OCI-LY7 (cell line): Measurements from ENCODE around the gene SLC4A5. TPM values are rescaled to one million over a fixed set of nuclear protein-coding genes. Genes with fewer than 3 reads are reported as not detected.

Source experiments
- BruUV-seq: library from RNA; stranded (reverse); fragments of 400-500 nt; replicated peaks from 2 replicates; lab custom pipeline; 2021; lab: Mats Ljungman, UMichigan
- CTCF ChIA-PET: fragments of 300-600 bp; sonication (Branson Sonifier 250); formaldehyde crosslinking; loops from one replicate; lab custom pipeline; 2022; ENCODE audit warnings: antibody characterized with exemption; ENCODE audit not compliant: unreplicated experiment; lab: Charles Lee
- POLR2A ChIA-PET: fragments of 300-600 bp; sonication (Branson Sonifier 250); formaldehyde crosslinking; loops from one replicate; lab custom pipeline; 2022; ENCODE audit warnings: antibody characterized with exemption; lab: Charles Lee
- DNase-seq: peaks from one replicate; pipeline ENCODE4 v3.0.0-alpha.2; 2015; ENCODE audit warnings: low spot score
- H2AFZ ChIP-seq: fragments of 200-600 bp; sonication (generic), shearing (Covaris generic); 2 replicates; pipeline ENCODE4 v1.6.1; 2014; ENCODE audit warnings: mild to moderate bottlenecking, antibody characterized with exemption, low read length, moderate library complexity
- H3K27ac ChIP-seq: fragments of 200-600 bp; sonication (generic); 2 replicates; pipeline ENCODE4 v1.5.1; 2014; ENCODE audit warnings: mixed run types, low read depth, mild to moderate bottlenecking, moderate library complexity, low read length, inconsistent platforms; ENCODE audit not compliant: poor library complexity, severe bottlenecking
- H3K36me3 ChIP-seq: fragments of 200-600 bp; sonication (generic); 2 replicates; pipeline ENCODE4 v1.6.1; 2014; ENCODE audit warnings: mild to moderate bottlenecking, antibody characterized with exemption, low read length, moderate library complexity, mixed read lengths; ENCODE audit not compliant: insufficient read depth
- H3K4me1 ChIP-seq: fragments of 200-600 bp; sonication (generic); 2 replicates; pipeline ENCODE4 v1.5.1; 2014; ENCODE audit warnings: mild to moderate bottlenecking, low read length; ENCODE audit not compliant: insufficient read depth, poor library complexity, severe bottlenecking
- H3K4me2 ChIP-seq: fragments of 200-600 bp; sonication (generic); 2 replicates; pipeline ENCODE4 v1.6.1; 2014; ENCODE audit warnings: mild to moderate bottlenecking, low read length
- H3K4me3 ChIP-seq: fragments of 200-600 bp; sonication (generic); 2 replicates; pipeline ENCODE4 v1.5.1; 2014; ENCODE audit warnings: mild to moderate bottlenecking, low read depth, low read length; ENCODE audit not compliant: poor library complexity, severe bottlenecking
- H3K79me2 ChIP-seq: fragments of 200-600 bp; sonication (generic); 2 replicates; pipeline ENCODE4 v1.6.1; 2016; ENCODE audit warnings: low read depth, mild to moderate bottlenecking, low read length, moderate library complexity, mixed read lengths; ENCODE audit not compliant: insufficient read depth
- H3K9me2 ChIP-seq: fragments of 200-600 bp; sonication (generic); 2 replicates; pipeline ENCODE4 v1.6.1; 2016; ENCODE audit warnings: mild to moderate bottlenecking, low read length, mixed read lengths; ENCODE audit not compliant: insufficient read depth
- H3K9me3 ChIP-seq: fragments of 200-600 bp; sonication (generic); 2 replicates; pipeline ENCODE4 v1.6.1; 2014; ENCODE audit warnings: mild to moderate bottlenecking, mixed run types, low read length, mixed read lengths
- H4K20me1 ChIP-seq: fragments of 200-600 bp; sonication (generic); 2 replicates; pipeline ENCODE4 v1.6.1; 2014; ENCODE audit warnings: mild to moderate bottlenecking, antibody characterized with exemption, low read length, moderate library complexity, mixed read lengths; ENCODE audit not compliant: insufficient read depth
- CTCF ChIP-seq: fragments of 200-600 bp; sonication (generic); conservative IDR thresholded peaks from 2 replicates; pipeline ENCODE4 v1.5.1; 2014; ENCODE audit warnings: mild to moderate bottlenecking, antibody characterized with exemption, low read length, moderate library complexity, mixed read lengths
- EZH2phosphoT487 ChIP-seq: fragments of 200-600 bp; sonication (generic); IDR thresholded peaks from 2 replicates; pipeline ENCODE4 v1.6.1; 2018; ENCODE audit warnings: low read depth, borderline replicate concordance, mild to moderate bottlenecking, mixed run types, antibody characterized with exemption, low read length, moderate library complexity, mixed read lengths
- intact Hi-C: fragments of 100-400 bp; cut with micrococcal nuclease; formaldehyde crosslinking; loops from one replicate; pipeline ENCODE4 v1.10.0; 2022; ENCODE audit not compliant: unreplicated experiment
- total RNA-seq, 2 experiments: library from RNA; depleted of rRNA in 1 of 2; stranded (reverse); fragments of >200 nt in 1 of 2; shearing (Covaris generic) in 1 of 2; gene quantifications; 2 replicates each; pipeline ENCODE4 v1.2.3, GENCODE V29; 2014 to 2022

Gene SLC4A5
- total RNA-seq, 2 experiments from 2014 or later, result 1.2 to 7.0 TPM

DNA sequence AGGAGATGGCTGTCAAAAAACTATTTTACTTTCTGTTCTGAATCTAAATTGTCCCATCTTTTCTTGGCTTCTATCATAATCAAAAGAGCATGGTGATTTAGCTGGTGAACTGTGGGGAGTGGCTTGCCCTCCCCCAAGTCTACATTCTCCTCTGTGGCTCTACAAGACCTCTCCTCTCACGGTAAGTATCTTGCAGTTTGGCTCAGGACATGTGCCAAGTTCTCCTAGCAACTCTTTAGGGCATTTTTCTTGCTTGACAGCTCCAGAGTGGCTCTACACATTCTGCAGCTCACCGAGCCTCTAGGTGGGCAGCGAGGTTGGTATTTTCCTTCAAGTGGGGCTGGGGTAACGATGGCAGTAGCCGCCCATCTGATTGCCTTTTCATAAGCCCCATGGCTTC is 29.1 kb downstream of the SLC4A5 start:
- no peak overlapping the region for H3K4me3 ChIP-seq
- H3K9me2 ChIP-seq, result no peaks in the 10 kb centered on the region
- no peak overlapping the region for H3K27ac ChIP-seq
- no peak for TF ChIP-seq EZH2phosphoT487
- TF ChIP-seq CTCF, result no peak
- no peaks in the 10 kb centered on the region for H3K9me3 ChIP-seq
- intact Hi-C loops, result no loop called here
- no peak overlapping the region for H2AFZ ChIP-seq
- ChIA-PET POLR2A (interaction anchor here (1.1 to 1.6 kb wide), 2 partner anchors 11 to 23 kb away, joined by 3 to 4 read pairs; no protein-coding TSS in a partner anchor), CTCF (no interaction called here)
- no peaks in the 10 kb centered on the region for H3K36me3 ChIP-seq
- BruUV-seq, result no TSS peak
- DNase-seq, result no peak
- no peaks in the 10 kb centered on the region for H3K79me2 ChIP-seq
- H4K20me1 ChIP-seq, result no peaks in the 10 kb centered on the region
- no peaks in the 10 kb centered on the region for H3K4me1 ChIP-seq
- no peak overlapping the region for H3K4me2 ChIP-seq

- no peak overlapping the region for H3K4me3 ChIP-seq
- intact Hi-C loops, result no loop called here
These were observed 29.7 kb downstream of the SLC4A5 start for GRCh38 chr2:74313497-74313896.

More at GRCh38 chr2:74313497-74313896, 29.7 kb downstream of the SLC4A5 start:
- H3K9me2 ChIP-seq, result no peaks in the 10 kb centered on the region
- no peaks in the 10 kb centered on the region for H3K9me3 ChIP-seq
- H3K79me2 ChIP-seq, result no peaks in the 10 kb centered on the region
- H2AFZ ChIP-seq, result no peak overlapping the region
- no peaks in the 10 kb centered on the region for H3K4me1 ChIP-seq
- ChIA-PET CTCF (no interaction called here), POLR2A (interaction anchor here (1.1 to 1.6 kb wide), 2 partner anchors 12 to 22 kb away, joined by 3 to 4 read pairs; no protein-coding TSS in a partner anchor)
- DNase-seq, result no peak
- no TSS peak for BruUV-seq
- no peaks in the 10 kb centered on the region for H3K36me3 ChIP-seq
- TF ChIP-seq EZH2phosphoT487, result no peak
- no peak for TF ChIP-seq CTCF
- no peaks in the 10 kb centered on the region for H4K20me1 ChIP-seq
- H3K27ac ChIP-seq, result no peak overlapping the region
- no peak overlapping the region for H3K4me2 ChIP-seq
